Sciatic nerve (tissue), 2 donors: Measurements from ENCODE around the gene SLC26A9. TPM values are rescaled to one million over a fixed set of nuclear protein-coding genes. Genes with fewer than 3 reads are reported as not detected.
"Not testable (repeated sequence)": the region's sequence is repeated elsewhere in the genome, so short reads cannot be mapped to it uniquely, and the experiment has no call there.

Experiments used
- ATAC-seq: fragments of 200-7000 bp; cut with Tn5 transposase; one replicate; pipeline ENCODE4 v1.9.1; 2020; ENCODE audit warnings: mild to moderate bottlenecking, moderate library complexity
- DNase-seq: peaks from one replicate; pipeline ENCODE4 v3.0.0-alpha.2; 2020; ENCODE audit warnings: low spot score
- intact Hi-C: fragments of 100-400 bp; cut with DNase I; formaldehyde crosslinking; loops from one replicate; pipeline ENCODE4 v1.14.2; 2022
- total RNA-seq: library from RNA; stranded (reverse); fragmentation: NEBNext Ultra II Directional; extraction: Animal tissue kit (Norgen Biotek cat#: 25700); gene quantifications from one replicate; pipeline ENCODE4 v1.2.1, GENCODE V29; 2021
- donor health status: DM: no; HTN: no; CAD: no.
- donor health status: DM: no; HTN: no; CAD: no.

Gene SLC26A9
- total RNA-seq, 1 donor from 2014 or later, result not detected

DNA sequence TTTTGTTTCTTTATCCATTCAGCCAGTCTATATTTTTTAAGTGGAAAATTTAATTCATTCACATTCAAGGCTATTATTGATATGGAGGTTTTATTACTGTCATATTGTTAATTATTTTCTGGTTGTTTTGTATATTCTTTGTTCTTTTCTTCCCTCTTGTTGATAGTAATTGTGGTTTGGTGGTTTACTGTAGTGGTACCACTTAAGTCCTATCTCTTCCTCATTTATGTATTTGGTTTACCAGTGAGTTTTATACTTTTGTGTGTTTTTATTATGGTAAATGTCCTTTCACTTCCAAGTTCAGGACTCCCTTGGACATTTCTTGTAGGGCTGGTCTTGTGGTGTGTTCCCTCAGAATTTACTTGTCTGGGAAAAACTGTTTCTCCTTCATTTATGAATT, 65.2 kb downstream of the SLC26A9 start:
- intact Hi-C loops, result no loop called here
- DNase-seq, result no peak
- no peak for ATAC-seq

DNA sequence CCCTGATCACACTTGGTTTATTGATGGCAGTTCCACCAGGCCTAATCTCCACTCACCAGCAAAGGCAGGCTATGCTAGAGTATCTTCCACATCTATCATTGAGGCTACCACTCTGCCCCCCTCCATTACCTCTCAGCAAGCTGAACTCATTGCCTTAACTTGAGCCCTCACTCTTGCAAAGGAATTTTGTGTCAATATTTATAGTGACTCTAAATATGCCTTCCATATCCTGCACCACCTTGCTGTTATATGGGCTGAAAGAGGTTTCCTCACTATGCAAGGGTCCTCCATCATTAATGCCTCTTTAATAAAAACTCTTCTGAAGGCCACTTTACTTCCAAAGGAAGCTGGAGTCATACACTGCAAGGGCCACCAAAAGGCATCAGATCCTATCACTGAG, 70.1 kb downstream of the SLC26A9 start:
- intact Hi-C loops, ATAC-seq: not testable (repeated sequence)

DNA sequence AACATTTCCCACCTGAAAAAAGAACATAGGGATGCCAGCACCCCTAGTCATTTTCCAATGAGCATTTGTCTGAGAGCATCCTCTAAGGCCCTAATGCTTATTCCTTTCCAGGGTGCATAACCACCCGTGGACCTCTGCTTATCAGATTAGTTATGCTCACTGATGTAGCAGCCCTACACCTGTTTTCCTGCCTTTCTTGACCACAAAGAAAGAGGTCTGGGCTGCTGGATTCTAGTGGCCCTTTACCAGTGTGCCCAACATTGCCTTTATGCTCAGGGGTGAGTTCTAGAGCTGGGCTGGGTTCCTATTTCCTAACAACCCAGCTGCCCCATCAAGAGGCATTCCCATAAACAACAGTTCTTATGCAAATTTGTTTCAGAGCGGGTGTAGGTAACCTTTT, 73.0 kb downstream of the SLC26A9 start:
- no peak for ATAC-seq
- intact Hi-C loops, result no loop called here
- DNase-seq, result no peak

More for the DNA sequence above, 70.1 kb downstream of the SLC26A9 start:
- DNase-seq, result not testable (repeated sequence)

Other genes with a start within 250 kb of the SLC26A9 start
- gene NUCKS1, start 193.3 kb downstream of the SLC26A9 start, total RNA-seq, result 193 TPM
- gene RAB29, start 168.0 kb downstream of the SLC26A9 start, total RNA-seq, result 17.6 TPM
- 44.0 TPM for gene SLC41A1, start 130.3 kb downstream of the SLC26A9 start, total RNA-seq
- 3.9 TPM for gene PM20D1, start 93.3 kb downstream of the SLC26A9 start, total RNA-seq
- 5.1 TPM for gene RAB7B, start 59.9 kb upstream of the SLC26A9 start, total RNA-seq
- gene CTSE, start 80.4 kb upstream of the SLC26A9 start, total RNA-seq, result 1.1 TPM
- 1.2 TPM for gene RHEX, start 109.7 kb upstream of the SLC26A9 start, total RNA-seq
- not detected for gene AVPR1B, start 173.9 kb upstream of the SLC26A9 start, total RNA-seq